PC-3 (cell line): ENCODE data around the gene UTRN.

Experiments used
- EZH2 ChIP-seq: fragments of 300-600 bp; sonication (generic); IDR thresholded peaks from one replicate; pipeline ENCODE4 v1.6.1; 2017; ENCODE audit warnings: antibody characterized with exemption, mild to moderate bottlenecking, low read length; ENCODE audit not compliant: unreplicated experiment
- TF ChIP-seq, protein P1 (sequence below): fragments of 300-600 bp; sonication (generic); conservative IDR thresholded peaks from 2 replicates; pipeline ENCODE4 v1.5.1; 2017; ENCODE audit warnings: antibody characterized with exemption, low read depth, mild to moderate bottlenecking, low read length

DNA sequence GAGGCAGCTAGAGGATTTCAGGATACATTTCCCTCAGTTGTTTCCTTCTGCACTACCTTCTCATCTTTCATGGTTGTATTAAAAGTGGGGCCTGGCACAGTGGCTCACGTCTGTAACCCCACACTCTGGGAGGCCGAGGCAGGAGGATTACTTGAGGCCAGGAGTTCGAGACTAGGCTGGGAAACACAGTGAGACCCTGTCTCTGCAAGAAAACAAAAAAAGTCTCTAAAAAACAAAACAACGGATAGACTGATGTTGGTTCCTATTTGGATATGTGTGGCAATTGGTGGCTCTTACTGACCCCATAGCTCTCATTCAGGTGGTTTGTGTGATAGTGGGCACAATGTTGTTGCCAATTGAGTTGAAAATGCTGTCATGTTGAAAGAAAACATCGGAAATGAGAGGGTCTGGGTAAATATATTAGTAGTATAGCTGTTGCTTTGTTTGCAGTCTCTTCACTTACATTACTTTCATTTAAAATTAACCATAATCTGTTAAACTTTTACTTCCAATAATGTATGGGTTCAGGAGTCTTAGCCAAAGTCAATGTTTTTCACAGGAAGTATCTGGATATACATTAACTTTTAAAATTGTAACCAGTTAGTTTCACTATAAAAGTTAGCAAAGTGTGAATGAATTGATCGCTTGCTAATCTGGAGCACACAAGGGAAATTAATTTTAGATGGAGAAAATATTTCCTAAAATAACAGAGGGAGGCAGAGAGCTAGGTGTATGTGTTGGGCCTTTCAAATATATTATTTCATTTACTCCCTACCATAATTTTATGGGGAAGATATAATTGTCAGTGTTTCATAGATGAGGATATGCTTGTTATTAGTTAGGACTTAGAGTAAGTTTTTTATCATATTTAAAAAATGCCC, 31.1 kb downstream of the UTRN start:
- TF ChIP-seq, protein P1, sequence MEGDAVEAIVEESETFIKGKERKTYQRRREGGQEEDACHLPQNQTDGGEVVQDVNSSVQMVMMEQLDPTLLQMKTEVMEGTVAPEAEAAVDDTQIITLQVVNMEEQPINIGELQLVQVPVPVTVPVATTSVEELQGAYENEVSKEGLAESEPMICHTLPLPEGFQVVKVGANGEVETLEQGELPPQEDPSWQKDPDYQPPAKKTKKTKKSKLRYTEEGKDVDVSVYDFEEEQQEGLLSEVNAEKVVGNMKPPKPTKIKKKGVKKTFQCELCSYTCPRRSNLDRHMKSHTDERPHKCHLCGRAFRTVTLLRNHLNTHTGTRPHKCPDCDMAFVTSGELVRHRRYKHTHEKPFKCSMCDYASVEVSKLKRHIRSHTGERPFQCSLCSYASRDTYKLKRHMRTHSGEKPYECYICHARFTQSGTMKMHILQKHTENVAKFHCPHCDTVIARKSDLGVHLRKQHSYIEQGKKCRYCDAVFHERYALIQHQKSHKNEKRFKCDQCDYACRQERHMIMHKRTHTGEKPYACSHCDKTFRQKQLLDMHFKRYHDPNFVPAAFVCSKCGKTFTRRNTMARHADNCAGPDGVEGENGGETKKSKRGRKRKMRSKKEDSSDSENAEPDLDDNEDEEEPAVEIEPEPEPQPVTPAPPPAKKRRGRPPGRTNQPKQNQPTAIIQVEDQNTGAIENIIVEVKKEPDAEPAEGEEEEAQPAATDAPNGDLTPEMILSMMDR, result no peak
- no peak for TF ChIP-seq EZH2
